Gastroesophageal sphincter (tissue), 4 donors: ENCODE measurements around the gene PLN. TPM values are rescaled to one million over a fixed set of nuclear protein-coding genes. Genes with fewer than 3 reads are reported as not detected.

Experiments
- ATAC-seq: fragments of 150-250 bp; one replicate; pipeline ENCODE4 v1.9.1; 2016; ENCODE audit warnings: mild to moderate bottlenecking, moderate library complexity
- H3K27ac ChIP-seq, 4 donors: fragments of 200-600 bp; sonication (generic) in 3 of 4; 1 replicate in 3 of 4; 2 replicates in 1 of 4; pipeline ENCODE4 v1.5.1; 2016 to 2019
- H3K27me3 ChIP-seq: fragments of 200-600 bp; sonication (generic); one replicate; pipeline ENCODE4 v1.5.1; 2019
- H3K36me3 ChIP-seq, 2 donors: fragments of 200-600 bp; sonication (generic); one replicate each; pipeline ENCODE4 v1.5.1; 2019; ENCODE audit warnings: control low read depth in 1 of 2
- H3K4me1 ChIP-seq, 3 donors: fragments of 200-600 bp; sonication (generic); 1 replicate in 2 of 3; 2 replicates in 1 of 3; pipeline ENCODE4 v1.5.1; 2016 to 2019; ENCODE audit warnings: control low read depth in 2 of 3
- H3K4me3 ChIP-seq, 2 donors: fragments of 200-600 bp; sonication (generic); one replicate each; pipeline ENCODE4 v1.5.1; 2019; ENCODE audit warnings: mild to moderate bottlenecking in 1 of 2, moderate library complexity in 1 of 2
- H3K9me3 ChIP-seq, 3 donors: fragments of 200-600 bp; sonication (generic); one replicate each; pipeline ENCODE4 v1.5.1; 2017 to 2019; ENCODE audit warnings: control low read depth in 2 of 3
- CTCF ChIP-seq, 4 experiments: fragments of 200-600 bp in 2 of 4; fragments of 450-650 bp in 2 of 4; sonication (generic) in 1 of 4; IDR thresholded peaks; one replicate each; pipeline ENCODE4 v1.5.1; 2017 to 2019; ENCODE audit warnings: antibody characterized with exemption in 4 of 4, mild to moderate bottlenecking in 2 of 4, moderate library complexity in 2 of 4
- EP300 ChIP-seq: sonication (generic); formaldehyde crosslinking; IDR thresholded peaks from one replicate; pipeline ENCODE4 v1.6.1; 2017; ENCODE audit warnings: antibody characterized with exemption, mild to moderate bottlenecking
- POLR2A ChIP-seq, 2 donors: fragments of 450-650 bp; IDR thresholded peaks; one replicate each; pipeline ENCODE4 v1.6.1; 2017; ENCODE audit warnings: antibody characterized with exemption in 2 of 2, mild to moderate bottlenecking in 2 of 2, moderate library complexity in 1 of 2
- POLR2AphosphoS5 ChIP-seq: sonication (generic); formaldehyde crosslinking; IDR thresholded peaks from one replicate; pipeline ENCODE4 v1.6.1; 2017; ENCODE audit warnings: antibody characterized with exemption
- WGBS, 2 donors: methylation state at CpG; one replicate each; pipeline ENCODE4 v1.1.5; 2018; ENCODE audit warnings: low coverage in 1 of 2; 5-methylcytosine and 5-hydroxymethylcytosine counted together
- total RNA-seq, 4 donors: library from RNA; depleted of rRNA; stranded (reverse); fragments of >200 nt; gene quantifications; one replicate each; pipeline ENCODE4 v1.1.0, GENCODE V29; 2016

PLN gene
- 100 to 1,000 TPM; 318 to 555 (median 484) TPM for total RNA-seq

GRCh38 chr6:118548136-118548535 is at the start of gene PLN:
Gene PLN, plus strand, starts transcription at chr6:118548296. Its CDS starts 10,626 bp downstream, at chr6:118558922.
- Histone ChIP-seq H3K4me1 (peaks cover 0 to 34% (median 0%) of the 10 kb centered on the region in 3 donors), H3K36me3 (no peaks in the 10 kb centered on the region), H3K4me3 (peak within 1 kb of the TSS; percentile 43 to 95), H3K9me3 (no peaks in the 10 kb centered on the region), H3K27me3 (no peaks in the 10 kb centered on the region), H3K27ac (peak within 1 kb of the TSS; percentile 72 to 93 (median 76))
- no peak for TF ChIP-seq CTCF (IDR thresholded peaks at IDR 0.05)
- TF ChIP-seq POLR2AphosphoS5: peak; percentile 97
- peak; percentile 63 to 64 for TF ChIP-seq POLR2A (IDR thresholded peaks at IDR 0.05)
- 19 to 47% methylated on average over 3 of the region's 3 CpGs for WGBS, 2 donors
- ATAC-seq: peak; percentile 69

GRCh38 chr6:118500130-118501015 is 47.7 kb upstream of the PLN start:
- peaks cover 0 to 8% of the 10 kb centered on the region in 2 donors for H3K36me3 ChIP-seq
- no peaks in the 10 kb centered on the region for H3K27me3 ChIP-seq
- ATAC-seq: no peak
- TF ChIP-seq POLR2A (IDR thresholded peaks at IDR 0.05) (no peak), CTCF (IDR thresholded peaks at IDR 0.05) (no peak), POLR2AphosphoS5 (no peak), EP300 (no peak)
- no peak overlapping the region for H3K4me3 ChIP-seq
- no peak overlapping the region for H3K27ac ChIP-seq
- 93 to 97% methylated on average over 5 to 10 of the region's 10 CpGs for WGBS, 2 donors
- no peaks in the 10 kb centered on the region for H3K4me1 ChIP-seq
- no peaks in the 10 kb centered on the region for H3K9me3 ChIP-seq

- Histone ChIP-seq H3K4me1 (no peaks in the 10 kb centered on the region), H3K36me3 (peaks cover 0 to 8% of the 10 kb centered on the region in 2 donors), H3K9me3 (no peaks in the 10 kb centered on the region), H3K4me3 (no peak overlapping the region), H3K27me3 (no peaks in the 10 kb centered on the region), H3K27ac (no peak overlapping the region)
- TF ChIP-seq POLR2A (IDR thresholded peaks at IDR 0.05): no peak
- no peak for TF ChIP-seq EP300
- no peak for TF ChIP-seq CTCF (IDR thresholded peaks at IDR 0.05)
- no peak for TF ChIP-seq POLR2AphosphoS5
- 76% methylated on average over 2 of the region's 5 CpGs; no CpG with 5 or more reads in 1 of the 2 donors for WGBS, 2 donors
- ATAC-seq: no peak
Measured at GRCh38 chr6:118501099-118501498, 47.0 kb upstream of the PLN start.

GRCh38 chr6:118501765-118502164 is 46.3 kb upstream of the PLN start:
- TF ChIP-seq CTCF (IDR thresholded peaks at IDR 0.05) (no peak), EP300 (no peak)
- 40% methylated on average over 1 of the region's 1 CpG; no CpG with 5 or more reads in 1 of the 2 donors for WGBS, 2 donors

GRCh38 chr6:118502169-118502568 is 45.9 kb upstream of the PLN start:
- H3K27ac ChIP-seq: no peak overlapping the region
- no peaks in the 10 kb centered on the region for H3K4me1 ChIP-seq
- no peaks in the 10 kb centered on the region for H3K9me3 ChIP-seq
- no peaks in the 10 kb centered on the region for H3K27me3 ChIP-seq
- H3K4me3 ChIP-seq: no peak overlapping the region
- TF ChIP-seq EP300: no peak
- no peak for TF ChIP-seq POLR2AphosphoS5
- no peak for TF ChIP-seq POLR2A (IDR thresholded peaks at IDR 0.05)
- no peak for TF ChIP-seq CTCF (IDR thresholded peaks at IDR 0.05)
- no peak for ATAC-seq
- peaks cover 0 to 8% of the 10 kb centered on the region in 2 donors for H3K36me3 ChIP-seq
- WGBS, 2 donors: 44 to 70% methylated on average over 2 of the region's 2 CpGs

More at GRCh38 chr6:118501765-118502164, 46.3 kb upstream of the PLN start:
- Histone ChIP-seq H3K36me3 (peaks cover 0 to 8% of the 10 kb centered on the region in 2 donors), H3K27ac (no peak overlapping the region), H3K4me3 (no peak overlapping the region), H3K4me1 (no peaks in the 10 kb centered on the region), H3K27me3 (no peaks in the 10 kb centered on the region), H3K9me3 (no peaks in the 10 kb centered on the region)
- ATAC-seq: no peak
